LNCAP (cell line): ENCODE measurements around the gene LRP10.
A peak's percentile ranks its signal among the peaks of the same experiment; 100 is the strongest.

Experiments used
- TF ChIP-seq, protein P1 (sequence below): fragments of 450-650 bp; IDR thresholded peaks from 2 replicates; pipeline ENCODE4 v1.5.1; 2017; ENCODE audit warnings: mild to moderate bottlenecking

Gene LRP10

DNA sequence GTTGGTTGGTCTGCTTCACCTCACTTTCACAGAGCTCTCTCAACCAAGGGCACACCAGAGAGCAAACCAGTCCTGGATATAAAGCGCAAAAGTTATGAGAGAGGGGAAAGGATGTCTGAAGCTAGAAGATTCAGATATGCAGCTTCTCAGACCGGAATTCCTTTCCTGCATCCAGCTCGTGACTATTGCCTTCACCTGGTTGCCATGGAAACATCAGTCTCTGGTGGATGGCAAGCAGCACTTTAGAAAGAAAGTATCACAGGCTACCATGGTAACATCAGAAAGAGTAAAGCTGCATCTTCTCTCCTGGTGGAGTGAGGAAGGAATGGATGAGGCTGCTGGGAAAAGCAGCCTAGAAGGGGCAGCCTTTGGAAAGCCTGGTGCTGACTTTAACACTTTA, 25.2 kb downstream of the LRP10 start:
- TF ChIP-seq, protein P1, sequence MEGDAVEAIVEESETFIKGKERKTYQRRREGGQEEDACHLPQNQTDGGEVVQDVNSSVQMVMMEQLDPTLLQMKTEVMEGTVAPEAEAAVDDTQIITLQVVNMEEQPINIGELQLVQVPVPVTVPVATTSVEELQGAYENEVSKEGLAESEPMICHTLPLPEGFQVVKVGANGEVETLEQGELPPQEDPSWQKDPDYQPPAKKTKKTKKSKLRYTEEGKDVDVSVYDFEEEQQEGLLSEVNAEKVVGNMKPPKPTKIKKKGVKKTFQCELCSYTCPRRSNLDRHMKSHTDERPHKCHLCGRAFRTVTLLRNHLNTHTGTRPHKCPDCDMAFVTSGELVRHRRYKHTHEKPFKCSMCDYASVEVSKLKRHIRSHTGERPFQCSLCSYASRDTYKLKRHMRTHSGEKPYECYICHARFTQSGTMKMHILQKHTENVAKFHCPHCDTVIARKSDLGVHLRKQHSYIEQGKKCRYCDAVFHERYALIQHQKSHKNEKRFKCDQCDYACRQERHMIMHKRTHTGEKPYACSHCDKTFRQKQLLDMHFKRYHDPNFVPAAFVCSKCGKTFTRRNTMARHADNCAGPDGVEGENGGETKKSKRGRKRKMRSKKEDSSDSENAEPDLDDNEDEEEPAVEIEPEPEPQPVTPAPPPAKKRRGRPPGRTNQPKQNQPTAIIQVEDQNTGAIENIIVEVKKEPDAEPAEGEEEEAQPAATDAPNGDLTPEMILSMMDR: no peak

- TF ChIP-seq, protein P1: no peak
These were observed 25.8 kb downstream of the LRP10 start for GRCh38 chr14:22897357-22897756.

DNA sequence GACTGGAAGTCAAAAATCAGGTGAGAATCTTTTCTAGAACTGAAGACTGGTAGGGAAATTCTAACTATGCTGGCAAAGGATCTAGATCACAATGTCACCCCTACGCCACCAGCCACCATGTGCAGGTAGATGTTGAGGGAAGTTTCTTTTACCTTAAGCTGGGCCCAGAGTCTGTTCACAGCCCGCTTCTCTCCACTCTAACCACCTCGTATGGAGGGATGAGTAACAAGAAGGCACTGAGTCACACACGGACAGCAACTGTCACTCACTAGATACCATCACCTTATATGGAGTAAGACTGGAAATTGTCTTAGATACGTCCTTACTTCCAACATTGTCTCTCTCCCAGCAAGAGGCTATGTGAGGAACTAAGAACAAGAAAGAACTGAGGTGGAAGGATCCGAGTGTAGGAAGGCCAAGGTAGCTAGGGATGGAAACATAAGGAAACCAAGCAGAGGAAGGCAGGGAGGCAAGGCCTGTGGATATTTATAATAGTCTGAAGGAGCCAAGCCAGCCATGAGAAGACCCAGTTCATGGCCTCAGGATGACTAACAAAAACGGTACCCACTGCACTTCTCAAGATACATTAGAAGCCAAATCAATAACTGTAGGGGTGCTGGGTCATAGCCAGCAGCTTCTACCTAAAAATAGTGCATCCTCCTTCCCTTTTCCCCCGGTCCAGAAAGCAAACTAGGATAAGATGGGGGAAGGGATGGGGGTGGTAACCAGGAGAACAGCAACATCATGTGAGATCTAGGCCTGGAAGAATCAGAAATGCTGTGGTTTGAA, 27.0 kb downstream of the LRP10 start:
- TF ChIP-seq, protein P1: no peak

- TF ChIP-seq, protein P1: peak; percentile 66
These were observed 28.7 kb downstream of the LRP10 start for GRCh38 chr14:22900081-22900799.

DNA sequence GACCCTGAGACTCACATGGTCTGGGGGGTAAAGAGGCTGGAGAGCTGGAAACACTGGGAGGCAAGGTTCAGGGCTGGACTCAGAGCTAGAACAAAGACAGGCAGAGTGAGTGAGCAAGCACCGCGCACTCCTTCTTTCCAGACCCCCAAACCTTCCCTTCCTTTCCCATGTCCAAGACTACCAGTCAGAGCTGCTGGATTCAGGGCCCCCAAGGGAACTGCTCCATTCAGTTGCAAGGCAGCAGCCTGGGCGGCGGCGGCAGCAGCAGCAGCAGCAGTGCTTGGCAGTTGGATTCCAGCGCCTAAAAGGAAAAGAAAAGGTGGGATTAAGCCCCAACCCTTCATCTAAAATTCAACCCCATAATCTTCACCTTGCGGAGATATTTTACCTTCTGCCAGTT, 30.3 kb downstream of the LRP10 start:
- TF ChIP-seq, protein P1: no peak

DNA sequence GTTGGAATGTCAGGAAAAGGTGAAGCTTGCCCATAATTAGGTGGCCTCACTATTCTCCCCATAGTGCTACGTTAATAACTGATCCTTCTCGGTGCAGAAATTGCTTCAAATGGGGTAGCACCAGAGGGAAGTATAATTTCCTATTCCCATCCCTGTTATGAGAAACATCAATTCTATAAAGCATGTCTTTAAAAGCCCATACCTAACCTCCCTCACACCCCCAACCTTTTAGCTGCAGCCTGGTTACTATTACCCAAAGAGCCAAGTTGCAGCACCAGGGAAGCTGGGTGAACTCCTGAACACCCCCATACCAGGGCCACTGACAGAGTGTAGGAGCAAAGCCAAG, 32.2 kb downstream of the LRP10 start:
- TF ChIP-seq, protein P1: no peak

DNA sequence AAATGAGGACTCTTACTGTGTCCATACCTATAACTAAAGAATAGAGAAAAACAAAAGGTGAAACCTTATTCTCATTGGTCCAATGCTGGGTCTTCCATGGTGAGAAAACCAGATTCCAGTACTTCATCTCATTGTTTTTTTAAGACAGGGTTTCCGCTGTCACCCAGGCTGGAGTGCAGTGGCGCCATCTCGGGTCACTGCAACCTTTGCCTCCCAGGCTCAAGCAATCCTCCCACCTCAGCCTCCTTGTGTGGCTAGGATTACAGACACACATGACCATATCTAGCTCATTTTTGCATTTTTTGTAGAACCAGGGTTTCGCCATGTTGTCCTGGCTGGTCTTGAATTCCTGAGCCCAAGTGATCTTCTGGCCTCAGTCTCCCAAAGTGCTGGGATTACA, 34.1 kb downstream of the LRP10 start:
- TF ChIP-seq, protein P1: no peak
